ENCODE results near the gene C10orf90.

The C10orf90 gene

DNA sequence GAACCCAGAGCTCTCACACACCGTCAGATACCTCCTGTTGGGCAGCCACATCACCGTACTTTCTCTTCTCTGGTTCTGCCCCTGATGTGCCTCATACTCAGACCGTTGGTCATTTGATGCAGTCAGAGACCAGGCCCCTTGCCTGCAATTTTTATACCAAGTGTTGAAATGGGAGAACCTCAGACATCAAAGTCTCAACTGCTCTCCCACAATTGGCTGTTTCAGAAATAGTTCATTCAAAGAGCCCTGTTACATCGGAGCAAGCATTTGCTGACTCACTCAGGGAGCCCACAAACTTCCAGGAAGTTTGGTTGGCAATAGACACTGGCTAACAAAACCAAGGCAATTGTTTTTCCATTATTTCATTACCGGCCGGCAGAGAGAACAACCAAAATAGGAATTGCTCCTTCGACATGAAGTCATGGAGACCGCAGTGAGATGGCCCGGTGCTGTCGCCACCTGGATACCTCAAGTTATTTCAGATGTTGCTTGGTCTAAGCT is 248.7 kb downstream of the C10orf90 start:
- DNase-seq = no peak

DNA sequence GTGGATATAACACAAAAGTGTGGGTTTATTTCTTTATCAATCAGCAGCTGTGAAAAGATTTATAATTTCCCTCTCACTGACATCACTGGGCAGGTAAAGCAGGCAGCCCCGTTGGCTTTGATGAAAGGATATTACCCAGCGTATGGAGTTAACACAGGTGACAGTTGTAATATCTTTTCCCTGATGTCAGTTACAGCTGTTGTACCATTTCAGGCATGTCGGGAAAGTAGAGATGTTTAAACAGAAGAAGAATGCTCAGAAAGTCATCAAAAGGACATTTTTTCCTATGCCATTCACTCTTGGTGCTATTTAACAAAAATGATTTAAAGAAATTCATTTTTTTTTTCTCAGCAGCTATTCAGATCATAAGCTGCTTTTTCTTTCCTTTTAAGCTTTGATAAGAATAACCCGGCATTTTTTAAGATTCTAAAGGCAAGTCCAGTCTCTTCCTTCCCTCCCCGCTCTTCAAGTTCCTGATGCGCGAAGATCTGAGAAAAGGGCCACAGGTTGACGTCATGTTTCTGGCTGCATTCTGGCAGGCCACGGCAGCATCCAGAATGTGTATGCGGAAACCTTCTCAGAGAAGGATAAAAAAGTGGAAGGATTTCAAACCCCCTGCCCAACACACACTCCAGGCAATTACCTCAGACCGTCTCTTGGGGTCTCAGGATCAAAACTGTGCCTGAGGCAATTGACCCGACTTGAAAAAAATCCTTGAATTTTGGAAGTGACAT is 249.8 kb downstream of the C10orf90 start:
- no peak for DNase-seq

DNA sequence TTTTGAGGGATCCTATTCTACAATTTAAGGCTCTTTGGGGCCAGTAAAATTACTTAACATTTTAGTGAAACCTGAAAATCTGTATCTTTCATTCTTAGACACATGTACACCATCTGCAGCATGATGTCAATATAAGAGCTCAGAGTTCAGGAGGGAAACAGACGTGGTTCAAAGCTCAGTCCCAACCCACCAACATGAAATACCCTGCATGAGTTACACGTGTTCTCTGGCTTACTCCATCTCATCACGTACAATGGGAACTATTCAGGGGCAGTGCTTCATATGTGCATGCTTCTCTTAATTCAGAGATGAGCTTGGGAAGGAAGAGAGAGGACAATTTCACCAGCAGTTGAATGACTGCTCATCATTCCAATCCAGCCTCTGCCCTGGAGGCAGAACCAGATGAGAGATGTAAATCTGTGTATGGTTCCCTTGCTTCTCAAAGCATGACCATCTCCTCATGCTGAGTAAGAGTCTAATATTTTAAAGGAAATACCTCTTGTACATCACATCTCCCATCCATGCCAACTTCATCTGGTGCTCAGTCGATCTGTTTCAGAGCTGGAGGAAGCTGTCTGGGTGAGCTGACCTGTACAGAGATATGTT is 253.2 kb downstream of the C10orf90 start:
- no peak for DNase-seq

GRCh38 chr10:126409821-126410220 is 260.7 kb downstream of the C10orf90 start:
- no peak for DNase-seq

DNA sequence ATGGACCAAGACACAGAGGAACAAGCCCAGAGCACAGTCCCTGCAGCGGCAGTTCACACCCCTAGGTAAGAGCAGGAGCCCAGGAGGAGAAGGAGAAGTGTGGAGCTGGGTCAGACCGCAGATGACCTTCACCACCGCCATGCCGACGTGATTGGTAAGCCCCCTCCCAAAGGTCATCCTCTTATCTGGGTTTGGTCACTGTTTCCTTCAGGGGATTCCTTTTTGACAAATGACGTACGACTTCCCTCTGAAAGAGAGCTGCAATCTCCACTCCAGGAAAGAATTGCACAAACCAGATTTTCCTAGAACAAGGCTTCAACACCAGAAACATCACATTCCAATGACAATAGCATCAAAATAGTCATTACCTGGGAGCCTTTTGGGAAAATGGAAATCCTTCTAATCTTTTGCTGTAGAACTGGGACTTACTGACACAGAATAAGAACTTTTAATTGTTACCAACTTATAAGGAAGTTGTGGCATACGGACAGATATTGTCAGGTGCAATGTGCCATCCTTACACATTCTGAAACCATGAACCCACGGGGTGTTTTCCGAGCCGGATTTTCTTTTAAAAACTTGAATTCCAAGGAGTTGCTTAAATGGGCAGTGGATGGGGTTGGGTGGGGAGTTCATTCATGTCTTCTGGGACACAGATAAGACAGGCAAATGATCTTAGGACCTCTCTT is 261.4 kb downstream of the C10orf90 start:
- DNase-seq = no peak

DNA sequence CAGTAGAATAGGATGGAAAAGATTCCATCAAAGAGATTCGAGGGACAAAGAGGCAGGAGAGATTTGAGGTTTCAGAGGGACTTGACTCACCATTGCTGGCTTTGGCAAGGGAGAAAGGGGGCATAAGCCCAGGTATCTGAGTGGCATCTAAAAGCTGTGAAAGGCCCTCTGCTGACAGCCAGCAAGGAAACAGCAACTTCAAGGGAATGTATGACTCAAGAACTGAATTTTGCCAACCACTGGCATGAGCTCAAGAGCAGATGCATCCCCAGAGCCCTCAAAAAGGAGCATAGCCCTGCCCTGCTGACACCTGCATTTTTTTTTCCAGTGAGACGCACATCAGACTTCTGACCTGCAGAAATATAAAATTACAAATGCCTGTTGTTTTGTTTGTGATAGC is 262.7 kb downstream of the C10orf90 start:
- DNase-seq = no peak

DNA sequence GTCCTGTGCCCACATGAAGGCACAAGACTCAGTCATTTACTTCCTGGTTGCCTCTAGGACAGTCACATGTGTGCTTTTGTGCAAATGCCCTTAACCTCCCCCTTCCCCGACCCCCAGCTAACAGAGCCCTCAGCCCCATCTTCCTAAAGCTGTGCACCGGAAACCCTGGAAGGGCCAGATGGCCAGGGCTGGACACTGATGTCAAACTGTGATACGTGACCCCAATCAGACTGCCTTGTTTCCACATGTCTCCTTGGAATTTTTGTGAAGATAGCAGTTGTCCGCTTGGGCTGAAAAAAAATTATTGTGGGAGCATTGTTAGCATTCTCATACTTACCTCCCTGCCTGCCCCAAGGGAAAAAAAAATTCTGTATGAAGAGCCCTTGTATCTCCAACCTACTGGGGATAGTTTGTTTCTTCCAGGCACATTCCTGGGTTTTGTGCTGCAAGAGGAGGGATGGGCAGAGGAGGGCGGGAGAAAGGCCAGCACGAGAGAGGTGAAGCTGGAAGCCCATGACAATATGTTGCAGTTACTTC is 265.2 kb downstream of the C10orf90 start:
- no peak for DNase-seq

- no peak for DNase-seq
These were observed 267.5 kb downstream of the C10orf90 start for GRCh38 chr10:126402721-126403695.

- DNase-seq = no peak
These were observed 269.9 kb downstream of the C10orf90 start for GRCh38 chr10:126400641-126401040.

- no peak for DNase-seq
These were observed 271.6 kb downstream of the C10orf90 start for GRCh38 chr10:126398924-126399323.

GRCh38 chr10:126398383-126398743 is 272.1 kb downstream of the C10orf90 start:
- DNase-seq = no peak

DNA sequence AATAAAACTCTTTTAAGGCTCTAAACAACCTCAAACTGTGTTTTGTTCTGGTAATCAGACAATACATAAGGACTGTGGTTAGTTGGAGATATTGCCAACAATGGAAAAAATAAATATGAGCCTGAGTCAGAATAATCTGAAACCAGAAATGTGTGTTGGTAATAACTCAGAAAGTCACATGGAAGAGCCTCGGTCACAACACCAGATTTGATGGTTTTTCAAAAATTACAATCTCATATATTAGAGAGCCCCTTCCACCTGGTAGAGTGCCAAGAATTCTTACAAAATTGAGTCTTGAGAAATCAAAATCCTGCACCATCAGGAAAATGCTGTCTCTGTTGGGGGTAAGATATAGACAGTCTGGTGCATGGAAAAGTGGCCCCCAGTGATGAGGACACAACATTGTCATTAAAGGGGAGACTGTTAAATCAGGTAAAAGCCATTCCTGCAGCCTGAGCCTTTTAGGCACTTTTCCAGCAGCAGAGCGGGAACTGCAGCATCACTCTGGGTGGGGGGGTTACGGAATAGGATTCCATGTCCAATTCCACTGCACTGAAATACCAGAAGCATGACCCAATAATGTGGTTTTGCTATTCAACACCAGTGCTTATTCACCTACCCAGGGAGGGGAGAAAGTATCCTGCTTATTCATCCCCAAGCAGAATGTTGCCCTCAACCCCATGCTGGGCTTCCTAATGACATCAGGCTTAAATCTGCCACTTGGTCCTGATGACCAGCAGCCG is 272.7 kb downstream of the C10orf90 start:
- DNase-seq = no peak

DNA sequence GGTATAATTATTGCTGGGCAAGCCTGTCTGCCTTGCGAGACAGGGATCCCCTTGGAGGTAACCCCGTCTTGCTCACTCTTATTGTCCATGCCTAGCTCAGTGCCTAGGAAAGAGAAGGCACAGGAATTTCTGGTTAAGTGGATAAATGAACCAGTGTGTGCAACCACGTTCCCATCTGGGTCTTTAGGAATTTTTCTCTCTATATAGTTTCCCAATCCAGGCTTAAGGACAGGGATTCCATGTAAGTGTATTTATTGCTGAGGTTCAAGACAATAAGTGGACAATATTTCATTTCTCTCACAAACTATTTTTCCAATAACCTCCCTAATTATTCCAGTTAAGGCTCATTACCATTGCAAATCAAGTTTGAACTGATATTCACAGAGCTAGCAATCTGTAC is 273.3 kb downstream of the C10orf90 start:
- DNase-seq = no peak

GRCh38 chr10:126394948-126395347 is 275.5 kb downstream of the C10orf90 start:
- no peak for DNase-seq

- DNase-seq = no peak
These were observed 277.4 kb downstream of the C10orf90 start for GRCh38 chr10:126393076-126393475.

GRCh38 chr10:126392469-126392868 is 278.0 kb downstream of the C10orf90 start:
- DNase-seq = no peak

DNA sequence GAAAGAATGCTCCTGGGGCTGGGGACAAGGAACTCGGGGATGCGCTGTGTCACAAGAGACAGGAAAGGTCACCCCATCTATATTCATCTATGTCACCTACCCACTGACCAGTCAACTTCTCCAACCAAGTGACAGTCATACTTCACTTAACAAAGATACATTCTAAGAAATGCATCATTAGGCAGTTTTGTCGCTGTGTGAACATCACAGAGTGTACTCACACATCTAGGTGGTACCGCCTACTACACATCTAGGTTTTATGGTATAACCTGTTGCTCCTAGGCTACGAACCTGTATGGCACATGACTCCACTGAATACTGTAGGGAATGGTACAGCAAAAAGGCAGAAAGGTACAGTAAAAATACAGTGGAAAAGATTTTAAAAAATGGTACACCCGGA is 278.4 kb downstream of the C10orf90 start:
- DNase-seq = no peak

- no peak for DNase-seq
These were observed 279.2 kb downstream of the C10orf90 start for GRCh38 chr10:126391192-126391885.

DNA sequence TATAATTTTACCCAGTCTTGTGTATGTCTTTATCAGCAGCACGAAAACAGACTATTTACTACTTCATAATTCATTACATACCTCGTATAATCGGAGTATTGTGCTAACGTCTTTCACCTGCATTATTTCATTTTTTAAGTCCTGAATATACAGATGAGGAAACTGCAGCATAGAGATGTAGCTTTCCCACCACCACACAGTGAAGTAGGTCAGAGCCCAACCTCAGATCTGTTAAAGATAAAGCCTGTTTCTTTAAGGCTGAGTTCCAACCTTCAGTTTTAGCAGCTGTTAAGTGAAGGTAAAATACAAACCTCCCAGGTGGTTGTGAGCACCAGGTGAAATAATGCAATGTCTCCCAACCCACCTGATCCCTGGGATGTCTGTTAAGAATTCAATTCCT is 280.2 kb downstream of the C10orf90 start:
- no peak for DNase-seq

DNA sequence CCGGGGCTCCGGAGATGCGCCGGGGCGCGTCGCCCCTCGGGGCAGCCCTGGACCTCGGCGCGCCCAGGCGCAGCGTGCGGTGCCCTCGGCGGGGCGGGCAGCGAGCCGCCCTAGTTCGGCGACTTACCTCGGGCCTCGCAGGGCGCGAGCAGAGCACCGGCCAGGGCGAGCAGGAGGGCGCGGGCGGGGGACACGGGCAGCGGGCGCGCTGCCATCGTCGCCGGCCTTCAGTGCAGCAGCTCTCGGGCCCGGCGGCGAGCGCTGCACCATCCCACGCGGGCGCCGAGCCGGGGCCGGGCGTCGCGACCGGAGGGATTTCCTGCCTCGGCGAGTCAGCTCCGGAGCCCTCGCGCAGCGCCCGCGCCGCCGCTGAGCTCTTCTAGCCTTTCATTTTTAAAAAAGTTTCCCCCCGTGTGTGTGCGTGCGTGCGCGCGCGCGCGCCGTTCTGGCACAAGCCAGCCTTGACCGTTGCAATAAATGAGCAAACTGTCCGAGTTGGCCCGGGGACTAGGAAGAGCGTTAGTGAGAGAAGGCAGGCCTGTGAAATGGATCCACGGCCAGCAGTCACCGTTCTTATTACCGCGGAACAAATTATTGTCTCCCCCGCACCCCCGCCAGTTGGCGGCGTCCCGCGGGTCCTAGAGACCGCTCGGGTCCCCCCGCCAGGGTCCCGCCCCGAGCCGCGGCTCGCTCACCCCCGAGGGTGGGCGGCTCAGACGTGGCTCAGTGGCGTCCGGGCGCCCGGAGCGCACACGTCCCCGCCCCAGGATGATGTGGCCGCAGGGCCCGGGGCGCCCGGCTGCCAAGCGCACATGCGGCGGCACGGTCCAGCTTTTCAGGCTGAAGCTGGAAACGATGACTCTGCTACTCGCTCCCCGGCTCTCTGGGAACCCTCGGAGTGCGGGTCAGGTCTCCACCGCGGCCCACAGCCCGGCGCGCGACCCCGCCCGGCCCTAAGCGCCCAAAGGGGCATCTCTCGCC is 282.3 kb downstream of the C10orf90 start, which contains the start of gene ADAM12:
Gene ADAM12, minus strand, starts transcription at position 547 of the 981 bp plus-strand sequence. Its CDS starts 332 bp downstream, at position 215.
- no peak for DNase-seq
